NB4 (cell line): Measurements from ENCODE around the gene NHSL1.

ENCODE experiments used
- MYC ChIP-seq: IDR thresholded peaks from 2 replicates; pipeline ENCODE4 v1.6.1; 2011; ENCODE audit warnings: low read depth, low read length
- POLR2A ChIP-seq: IDR thresholded peaks from 2 replicates; pipeline ENCODE4 v1.6.1; 2011; ENCODE audit warnings: mild to moderate bottlenecking; ENCODE audit not compliant: insufficient read length; ENCODE audit errors: extremely low read depth
- TF ChIP-seq, protein P1 (sequence below): IDR thresholded peaks from one replicate; pipeline ENCODE4 v1.5.1; 2012; ENCODE audit warnings: low read depth, low read length

DNA sequence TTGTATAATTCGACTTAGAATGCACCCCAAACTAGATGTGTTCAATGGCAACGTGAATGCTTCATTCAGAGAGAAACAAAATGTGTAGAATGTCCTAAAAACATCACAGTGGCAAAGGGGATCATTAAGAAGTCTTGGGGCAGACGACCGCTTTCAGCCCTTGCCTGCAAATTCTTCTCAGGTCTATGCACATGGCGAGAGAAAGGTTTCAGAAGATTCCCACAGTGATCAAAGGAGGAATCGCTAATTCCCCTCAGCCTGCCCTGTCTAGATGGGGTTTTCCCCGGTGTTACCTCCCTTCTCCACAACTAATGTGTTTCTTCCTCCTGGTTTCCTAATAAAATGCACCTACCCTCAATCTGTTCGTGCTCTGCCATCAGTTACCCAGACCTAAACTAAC is 13.3 kb upstream of the NHSL1 start:
- TF ChIP-seq, protein P1, sequence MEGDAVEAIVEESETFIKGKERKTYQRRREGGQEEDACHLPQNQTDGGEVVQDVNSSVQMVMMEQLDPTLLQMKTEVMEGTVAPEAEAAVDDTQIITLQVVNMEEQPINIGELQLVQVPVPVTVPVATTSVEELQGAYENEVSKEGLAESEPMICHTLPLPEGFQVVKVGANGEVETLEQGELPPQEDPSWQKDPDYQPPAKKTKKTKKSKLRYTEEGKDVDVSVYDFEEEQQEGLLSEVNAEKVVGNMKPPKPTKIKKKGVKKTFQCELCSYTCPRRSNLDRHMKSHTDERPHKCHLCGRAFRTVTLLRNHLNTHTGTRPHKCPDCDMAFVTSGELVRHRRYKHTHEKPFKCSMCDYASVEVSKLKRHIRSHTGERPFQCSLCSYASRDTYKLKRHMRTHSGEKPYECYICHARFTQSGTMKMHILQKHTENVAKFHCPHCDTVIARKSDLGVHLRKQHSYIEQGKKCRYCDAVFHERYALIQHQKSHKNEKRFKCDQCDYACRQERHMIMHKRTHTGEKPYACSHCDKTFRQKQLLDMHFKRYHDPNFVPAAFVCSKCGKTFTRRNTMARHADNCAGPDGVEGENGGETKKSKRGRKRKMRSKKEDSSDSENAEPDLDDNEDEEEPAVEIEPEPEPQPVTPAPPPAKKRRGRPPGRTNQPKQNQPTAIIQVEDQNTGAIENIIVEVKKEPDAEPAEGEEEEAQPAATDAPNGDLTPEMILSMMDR: no peak
- TF ChIP-seq MYC (no peak), POLR2A (no peak)
